GM19035 (cell line): ENCODE data around the gene GDPD4.
"Not testable (repeated sequence)": the region's sequence is repeated elsewhere in the genome, so short reads cannot be mapped to it uniquely, and the experiment has no call there.

Experiments
- ATAC-seq: cut with Tn5 transposase; IDR thresholded peaks from one replicate; pipeline ENCODE4 v1.9.1; 2021; ENCODE audit not compliant: unreplicated experiment

GDPD4 gene

GRCh38 chr11:77300028-77300427 is 1.5 kb downstream of the GDPD4 start:
- ATAC-seq: not testable (repeated sequence)

- no peak for ATAC-seq
These were observed 1.9 kb downstream of the GDPD4 start for GRCh38 chr11:77299528-77299993.

DNA sequence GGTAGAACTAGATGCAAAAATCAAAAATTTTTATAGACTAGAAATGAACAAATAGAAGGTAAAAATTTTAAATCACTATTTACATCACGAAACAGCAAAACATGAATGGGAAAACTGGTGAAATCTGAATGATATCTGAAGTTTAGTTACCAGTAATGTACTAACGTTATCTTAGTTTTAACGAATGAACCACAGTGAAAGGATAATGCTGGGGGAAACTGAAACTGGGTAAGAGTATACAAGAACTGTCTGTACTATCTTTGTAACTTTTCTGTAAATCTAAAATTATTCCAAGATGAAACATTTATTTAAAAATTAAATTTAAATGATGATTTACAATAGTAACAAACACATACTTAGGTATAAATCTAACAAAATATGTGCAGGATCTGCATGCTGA is 7.4 kb downstream of the GDPD4 start:
- ATAC-seq: no peak

DNA sequence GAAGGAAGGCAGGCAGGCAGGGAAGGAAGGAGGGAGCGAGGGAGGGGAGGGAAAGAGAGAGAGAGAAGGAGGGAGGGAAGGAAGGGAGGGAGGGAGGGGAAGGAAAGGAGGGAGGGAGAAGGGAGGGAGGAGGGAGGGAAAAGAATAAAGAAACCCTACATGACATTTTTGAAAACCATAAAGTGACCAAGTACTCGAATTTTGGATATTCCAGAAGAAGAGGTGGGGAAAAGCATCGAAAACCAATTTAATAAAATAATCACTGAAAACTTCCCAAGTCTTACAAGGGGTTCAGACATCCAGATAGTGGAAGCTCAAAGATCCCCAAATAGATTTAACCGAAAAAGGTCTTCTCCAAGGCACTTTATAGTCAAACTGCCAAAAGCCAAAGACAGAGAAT is 11.7 kb downstream of the GDPD4 start:
- no peak for ATAC-seq

- no peak for ATAC-seq
These were observed 13.7 kb downstream of the GDPD4 start for GRCh38 chr11:77287615-77288273.

- ATAC-seq: no peak
These were observed 14.3 kb downstream of the GDPD4 start for GRCh38 chr11:77287136-77287535.

- no peak for ATAC-seq
These were observed 16.7 kb downstream of the GDPD4 start for GRCh38 chr11:77284476-77285468.

DNA sequence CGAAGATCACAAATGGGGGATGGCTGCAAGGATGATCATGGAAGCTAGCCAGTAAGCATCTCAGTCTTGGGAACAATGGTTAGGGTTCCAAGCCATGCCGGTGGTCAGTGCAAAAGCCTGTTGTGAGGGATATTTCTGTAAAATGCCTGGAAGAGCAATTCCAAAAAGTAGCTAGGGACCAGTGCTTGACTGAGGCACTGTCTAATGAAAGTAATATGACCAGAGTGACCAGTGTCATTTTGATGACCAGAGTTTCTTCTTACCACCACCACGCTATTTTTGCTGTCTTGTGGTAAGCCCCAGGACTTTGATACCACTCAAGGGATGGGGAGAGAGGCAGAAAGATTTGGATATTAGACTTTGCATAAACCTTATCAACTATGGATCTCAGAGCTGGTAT is 18.4 kb downstream of the GDPD4 start:
- ATAC-seq: no peak

DNA sequence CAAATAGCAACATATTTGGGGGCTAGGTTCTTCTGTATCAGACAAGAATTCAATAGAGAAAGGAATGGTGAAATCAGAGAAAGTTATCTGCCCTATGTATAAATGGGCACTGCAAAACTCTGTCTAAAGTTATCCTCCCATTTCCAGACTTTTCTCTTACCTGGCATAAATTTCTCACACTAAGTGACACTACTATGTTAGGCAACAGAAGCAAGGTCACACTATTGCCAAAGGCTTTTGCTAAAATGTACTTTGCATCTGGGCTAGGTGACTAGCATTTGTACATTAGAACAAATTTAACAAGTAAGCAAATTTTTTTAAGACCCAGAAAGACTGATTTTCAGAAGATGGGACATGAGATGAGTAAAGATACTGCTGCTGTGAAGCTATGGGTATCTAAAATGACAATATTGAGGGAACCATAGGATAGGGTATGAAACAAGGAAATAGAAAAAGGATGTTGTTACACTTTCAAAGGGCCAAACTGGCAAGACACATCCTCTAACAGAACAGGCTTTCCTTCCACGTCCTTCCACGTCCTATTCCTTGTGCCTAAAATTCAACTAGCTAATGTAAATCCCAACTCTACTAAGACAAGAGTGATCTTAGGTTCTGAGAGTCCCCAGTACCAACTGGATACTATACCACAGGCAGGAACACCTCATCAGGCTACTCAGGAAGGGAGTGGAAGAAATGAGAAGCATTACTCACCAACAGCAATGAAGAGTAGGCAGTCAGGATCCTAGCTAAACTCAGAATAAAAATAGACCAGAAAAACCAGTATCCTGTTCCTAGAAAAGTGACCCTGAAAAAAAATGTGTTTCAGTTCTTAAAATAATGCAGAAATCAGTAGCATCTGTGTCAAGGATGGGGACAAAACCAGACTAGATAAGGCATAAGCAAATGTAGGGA is 22.6 kb downstream of the GDPD4 start:
- ATAC-seq: no peak

DNA sequence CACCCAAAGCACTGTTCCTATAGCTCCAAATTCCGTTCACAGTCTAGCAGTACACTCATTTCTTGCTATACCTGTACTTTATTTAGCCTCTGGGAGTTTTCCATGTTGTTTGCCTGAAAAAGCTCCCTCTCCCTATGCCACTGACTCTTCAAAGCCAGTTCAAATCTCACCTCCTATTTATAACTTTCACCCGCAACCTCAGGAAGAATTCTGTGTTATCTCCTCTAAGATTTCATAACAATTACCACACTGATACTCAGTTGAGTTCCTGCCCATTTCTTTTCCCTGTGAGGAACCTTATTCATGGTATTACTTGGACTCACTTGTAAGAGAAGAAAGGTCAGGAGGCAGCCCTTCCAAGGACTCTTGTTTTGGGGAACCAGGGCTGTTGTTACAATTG is 25.2 kb downstream of the GDPD4 start:
- ATAC-seq: no peak

DNA sequence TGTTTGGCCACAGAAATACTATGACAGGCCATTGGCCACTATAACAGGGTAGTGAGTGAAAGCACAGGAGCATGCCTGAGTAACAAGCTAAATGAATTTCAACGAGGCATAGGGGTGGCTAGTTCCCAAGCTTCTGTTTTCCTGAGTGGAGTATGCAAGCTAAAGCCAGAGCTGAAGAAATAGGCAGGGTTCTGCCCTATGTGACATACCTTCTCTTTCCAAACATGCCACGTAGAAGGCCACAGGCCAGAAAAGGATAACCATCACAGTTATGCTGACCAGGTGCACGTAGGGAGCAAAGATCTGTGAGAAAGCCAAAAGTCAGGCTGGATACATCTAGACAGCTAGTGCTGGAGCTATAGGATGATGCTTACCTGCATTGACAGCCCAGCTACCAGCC is 30.6 kb downstream of the GDPD4 start:
- ATAC-seq: no peak

DNA sequence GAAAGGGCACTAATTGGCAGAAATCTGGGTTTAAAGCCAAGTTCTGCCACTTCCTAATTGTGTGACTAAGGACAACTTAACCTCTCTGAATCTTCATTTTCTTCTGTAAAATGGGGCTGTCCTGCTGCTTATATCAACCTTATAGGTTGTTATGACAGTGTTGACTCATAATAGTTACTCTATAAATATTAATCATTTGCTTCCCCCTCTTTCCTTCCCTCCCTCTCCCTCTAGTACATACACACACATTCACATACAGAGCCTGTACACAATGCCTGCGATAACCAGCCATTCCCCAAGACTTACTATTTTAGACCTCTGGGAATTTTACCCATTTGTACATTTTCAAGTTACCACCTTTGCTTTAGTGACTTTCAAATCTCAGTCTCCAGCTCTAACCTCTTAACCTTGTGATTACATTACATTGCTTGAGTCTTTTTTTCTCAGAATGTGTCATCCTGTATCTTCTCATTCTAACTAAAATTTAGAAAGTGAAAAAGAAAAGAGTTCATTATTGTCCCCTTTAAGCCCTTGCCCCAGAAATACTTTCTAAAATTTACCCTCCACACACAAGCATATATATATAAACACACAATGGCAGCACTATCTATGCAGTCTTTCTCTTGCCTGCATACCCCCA is 31.9 kb downstream of the GDPD4 start:
- no peak for ATAC-seq

GRCh38 chr11:77267962-77268361 is 33.5 kb downstream of the GDPD4 start:
- no peak for ATAC-seq

- no peak for ATAC-seq
These were observed 34.7 kb downstream of the GDPD4 start for GRCh38 chr11:77266766-77267165.

- ATAC-seq: no peak
These were observed 38.7 kb downstream of the GDPD4 start for GRCh38 chr11:77262803-77263202.

- ATAC-seq: no peak
These were observed 41.8 kb downstream of the GDPD4 start for GRCh38 chr11:77259641-77260040.

DNA sequence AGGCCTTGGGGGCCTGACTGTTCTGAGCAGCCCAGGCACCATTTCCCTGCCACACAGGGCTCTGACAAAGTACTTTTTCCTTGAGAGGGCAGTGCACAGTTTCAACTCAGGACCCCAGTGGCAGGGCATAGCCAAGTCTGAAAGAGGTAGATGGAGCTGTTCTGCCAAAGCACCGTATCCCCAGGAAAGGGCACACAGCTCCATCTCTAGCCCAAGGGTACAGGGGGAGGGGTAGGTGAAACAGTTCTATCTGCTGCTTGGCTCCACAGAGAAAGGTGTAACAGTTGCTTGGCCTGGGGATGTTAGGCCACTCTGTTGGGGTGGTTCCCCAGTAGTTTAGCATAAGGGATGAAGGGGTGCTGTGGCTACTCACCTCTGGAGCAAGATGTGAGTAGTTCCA is 47.8 kb downstream of the GDPD4 start:
- no peak for ATAC-seq

DNA sequence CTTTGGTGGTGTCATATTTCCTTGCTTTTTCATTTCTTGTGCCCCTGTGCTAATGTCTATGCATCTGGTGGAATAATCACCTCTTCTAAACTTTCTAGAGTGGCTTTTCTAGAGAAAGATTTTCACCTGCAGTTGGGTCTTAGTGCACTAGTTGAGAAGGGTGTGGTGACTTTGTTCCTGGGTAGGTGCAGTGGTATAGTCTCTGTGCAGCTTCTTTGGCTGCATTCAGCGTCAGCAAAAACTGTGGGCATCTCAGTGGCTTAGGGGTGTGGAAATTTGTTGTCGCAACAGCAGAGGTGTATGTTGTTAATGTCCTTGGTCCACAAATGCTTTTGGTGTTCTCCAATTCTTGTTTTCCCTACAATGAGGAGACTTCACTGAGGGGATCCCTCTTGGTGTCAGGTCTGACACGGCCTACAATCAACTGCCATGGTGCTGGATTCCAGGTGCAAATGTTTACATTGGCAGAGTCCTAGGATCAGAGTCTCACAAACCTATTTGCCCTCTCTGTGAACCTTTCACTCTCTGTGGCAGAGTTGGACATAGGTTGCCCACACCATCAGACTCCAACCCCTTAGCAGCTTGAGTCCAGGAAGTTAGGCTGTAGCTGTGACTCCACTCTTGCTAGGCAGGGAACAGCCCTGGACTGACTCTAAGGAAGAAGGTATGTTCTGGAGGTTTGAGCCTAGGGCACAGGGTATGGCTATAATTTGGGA is 48.8 kb downstream of the GDPD4 start:
- ATAC-seq: no peak

GRCh38 chr11:77250881-77251640 is 50.4 kb downstream of the GDPD4 start:
- ATAC-seq: no peak
